Keratinocyte (primary cell): ENCODE data around the gene MLX. TPM values are rescaled to one million over a fixed set of nuclear protein-coding genes. Genes with fewer than 3 reads are reported as not detected.

ENCODE experiments used
- DNase-seq: peaks from one replicate; pipeline ENCODE4 v3.0.0-alpha.2; 2011; ENCODE audit warnings: low read depth, missing footprints, low spot score
- FAIRE-seq: peaks from 2 replicates; lab custom pipeline; 2011; peaks lifted over from hg19 to GRCh38; lab: Jason Lieb, UNC
- H2AFZ ChIP-seq: 2 replicates; pipeline ENCODE4 v1.6.0; 2012; ENCODE audit warnings: low read length, control low read depth, inconsistent platforms; ENCODE audit not compliant: control insufficient read depth
- H3K27ac ChIP-seq: 2 replicates; pipeline ENCODE4 v1.5.1; 2011; ENCODE audit warnings: low read length; ENCODE audit not compliant: control insufficient read depth, insufficient read depth
- H3K27me3 ChIP-seq: 3 replicates; pipeline ENCODE4 v1.6.0; 2011; ENCODE audit warnings: low read length; ENCODE audit not compliant: control insufficient read depth, insufficient read depth; ENCODE audit errors: extremely low read depth
- H3K36me3 ChIP-seq, 2 experiments: 2 replicates in 1 of 2; 3 replicates in 1 of 2; pipeline ENCODE4 v1.5.1; 2011; ENCODE audit warnings: low read length in 2 of 2, mild to moderate bottlenecking in 1 of 2; ENCODE audit not compliant: control insufficient read depth in 2 of 2, insufficient read depth in 2 of 2; ENCODE audit errors: extremely low read depth in 1 of 2
- H3K4me1 ChIP-seq: 3 replicates; pipeline ENCODE4 v1.5.1; 2011; ENCODE audit warnings: low read length; ENCODE audit not compliant: control insufficient read depth, insufficient read depth; ENCODE audit errors: extremely low read depth
- H3K4me2 ChIP-seq: 3 replicates; pipeline ENCODE4 v1.6.0; 2011; ENCODE audit warnings: low read depth, low read length; ENCODE audit not compliant: control insufficient read depth, insufficient read depth; ENCODE audit errors: extremely low read depth
- H3K4me3 ChIP-seq, 3 experiments: fragments of 200-600 bp in 1 of 3; sonication (generic) in 1 of 3; 2 replicates in 2 of 3; 3 replicates in 1 of 3; pipeline ENCODE4 v1.5.1; 2011 to 2016; ENCODE audit warnings: low read length in 3 of 3, mild to moderate bottlenecking in 3 of 3, control low read depth in 2 of 3, inconsistent platforms in 1 of 3, low read depth in 1 of 3, mixed read lengths in 1 of 3, mixed run types in 1 of 3, moderate library complexity in 1 of 3; ENCODE audit not compliant: control insufficient read depth in 2 of 3, insufficient read depth in 2 of 3; ENCODE audit errors: extremely low read depth in 1 of 3
- H3K79me2 ChIP-seq: 2 replicates; pipeline ENCODE4 v1.6.0; 2012; ENCODE audit warnings: low read length; ENCODE audit not compliant: control insufficient read depth, insufficient read depth
- H3K9ac ChIP-seq: 3 replicates; pipeline ENCODE4 v1.6.0; 2011; ENCODE audit warnings: low read length; ENCODE audit not compliant: control insufficient read depth, insufficient read depth; ENCODE audit errors: extremely low read depth
- H3K9me1 ChIP-seq: 3 replicates; pipeline ENCODE4 v1.6.0; 2011; ENCODE audit warnings: low read length; ENCODE audit not compliant: control insufficient read depth, insufficient read depth; ENCODE audit errors: extremely low read depth
- H3K9me3 ChIP-seq: 2 replicates; pipeline ENCODE4 v1.5.1; 2012; ENCODE audit warnings: low read depth, low read length; ENCODE audit not compliant: control insufficient read depth
- H4K20me1 ChIP-seq: 3 replicates; pipeline ENCODE4 v1.6.0; 2011; ENCODE audit warnings: low read length; ENCODE audit not compliant: control insufficient read depth, insufficient read depth; ENCODE audit errors: extremely low read depth
- EZH2 ChIP-seq: IDR thresholded peaks from one replicate; pipeline ENCODE4 v1.6.1; 2012; ENCODE audit warnings: inconsistent platforms, mild to moderate bottlenecking, low read length, moderate library complexity
- dilution Hi-C: fragments of 300-500 bp; cut with MboI; formaldehyde crosslinking; loops from one replicate; pipeline ENCODE4 v1.7.0; 2020; ENCODE audit warnings: low sequenced_read_pairs; ENCODE audit not compliant: extremely low pct_ligation_motif_present
- polyA plus RNA-seq, 5 experiments: library from polyadenylated mRNA; depleted of rRNA in 3 of 5; stranded (reverse) in 3 of 5; stranded (forward) in 1 of 5; unstranded in 1 of 5; fragments of >200 nt; gene quantifications; 1 replicate in 1 of 5; 2 replicates in 3 of 5; 3 replicates in 1 of 5; pipeline versions ENCODE4 v1.2.1 to v1.2.3, GENCODE V29; 2011 to 2012; ENCODE audit warnings: missing spikeins in 2 of 5, low read depth in 1 of 5, low replicate concordance in 1 of 5
- TF ChIP-seq, protein P1 (sequence below), 3 experiments: IDR thresholded peaks in 1 of 3; conservative IDR thresholded peaks in 1 of 3; optimal IDR thresholded peaks in 1 of 3; 2 replicates in 2 of 3; 3 replicates in 1 of 3; pipeline versions ENCODE3 to v1.5.1; 2011; ENCODE audit warnings: low read length in 3 of 3, mild to moderate bottlenecking in 3 of 3, moderate library complexity in 2 of 3, control low read depth in 1 of 3, inconsistent platforms in 1 of 3; ENCODE audit not compliant: insufficient read depth in 2 of 3; ENCODE audit errors: extremely low read depth in 1 of 3

The MLX gene
- polyA plus RNA-seq, 1 donor (not counting 4 experiments of a cell fraction or from before 2014, with no cell fraction given): 39.2 TPM

DNA sequence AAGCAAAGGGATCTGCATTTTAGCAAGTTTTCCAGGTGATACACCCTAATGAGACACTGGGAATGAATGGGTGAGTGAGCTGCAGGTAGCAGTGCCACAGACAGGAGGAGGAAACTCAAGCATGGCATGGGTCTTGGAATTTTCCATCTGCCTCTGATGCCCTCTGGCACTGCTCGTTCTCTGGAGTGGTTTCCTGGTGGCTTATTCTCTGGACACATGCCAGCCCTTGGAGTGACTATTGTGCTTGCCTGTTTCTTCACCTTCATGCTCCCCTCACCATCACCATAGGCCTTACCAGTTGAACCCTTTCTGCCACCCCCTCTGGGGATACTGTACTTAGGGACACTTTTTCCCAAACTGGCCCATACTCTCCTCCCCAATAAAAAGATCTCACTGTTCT is 3.4 kb upstream of the MLX start:
- peak overlapping the region; percentile 88 for H3K27ac ChIP-seq
- H3K9ac ChIP-seq: peak overlapping the region; percentile 94

DNA sequence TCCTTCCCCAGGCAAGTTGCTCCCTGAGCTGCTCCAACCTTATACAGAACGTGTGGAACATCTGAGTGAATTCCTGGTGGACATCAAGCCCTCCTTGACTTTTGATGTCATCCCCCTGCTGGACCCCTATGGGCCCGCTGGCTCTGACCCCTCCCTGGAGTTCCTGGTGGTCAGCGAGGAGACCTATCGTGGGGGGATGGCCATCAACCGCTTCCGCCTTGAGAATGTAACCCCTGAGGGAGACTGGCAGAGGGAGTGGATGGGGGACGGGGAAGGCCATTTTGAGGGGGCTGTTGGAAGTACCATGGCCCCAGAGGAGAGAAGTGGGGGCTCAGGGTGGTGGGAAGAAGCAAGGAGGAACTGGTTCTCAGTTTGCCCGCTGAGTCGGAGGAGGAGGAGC is 3.0 kb upstream of the MLX start:
- TF ChIP-seq, protein P1, sequence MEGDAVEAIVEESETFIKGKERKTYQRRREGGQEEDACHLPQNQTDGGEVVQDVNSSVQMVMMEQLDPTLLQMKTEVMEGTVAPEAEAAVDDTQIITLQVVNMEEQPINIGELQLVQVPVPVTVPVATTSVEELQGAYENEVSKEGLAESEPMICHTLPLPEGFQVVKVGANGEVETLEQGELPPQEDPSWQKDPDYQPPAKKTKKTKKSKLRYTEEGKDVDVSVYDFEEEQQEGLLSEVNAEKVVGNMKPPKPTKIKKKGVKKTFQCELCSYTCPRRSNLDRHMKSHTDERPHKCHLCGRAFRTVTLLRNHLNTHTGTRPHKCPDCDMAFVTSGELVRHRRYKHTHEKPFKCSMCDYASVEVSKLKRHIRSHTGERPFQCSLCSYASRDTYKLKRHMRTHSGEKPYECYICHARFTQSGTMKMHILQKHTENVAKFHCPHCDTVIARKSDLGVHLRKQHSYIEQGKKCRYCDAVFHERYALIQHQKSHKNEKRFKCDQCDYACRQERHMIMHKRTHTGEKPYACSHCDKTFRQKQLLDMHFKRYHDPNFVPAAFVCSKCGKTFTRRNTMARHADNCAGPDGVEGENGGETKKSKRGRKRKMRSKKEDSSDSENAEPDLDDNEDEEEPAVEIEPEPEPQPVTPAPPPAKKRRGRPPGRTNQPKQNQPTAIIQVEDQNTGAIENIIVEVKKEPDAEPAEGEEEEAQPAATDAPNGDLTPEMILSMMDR (optimal IDR thresholded peaks at IDR 0.05 in 1 of 3, IDR thresholded peaks at IDR 0.05 in 1 of 3, conservative IDR thresholded peaks at IDR 0.05 in 1 of 3; ENCODE audit: extremely low read depth in 1 of 3, insufficient read depth in 2 of 3, low read length in 3 of 3): no peak
- TF ChIP-seq EZH2: no peak
- peaks cover 39% of the 10 kb centered on the region for H3K79me2 ChIP-seq
- no peak overlapping the region for H2AFZ ChIP-seq
- DNase-seq: no peak
- no peaks in the 10 kb centered on the region for H3K9me3 ChIP-seq
- peaks cover 15 to 36% of the 10 kb centered on the region in 2 experiments for H3K36me3 ChIP-seq
- H3K27me3 ChIP-seq: no peaks in the 10 kb centered on the region
- H3K4me2 ChIP-seq: peak overlapping the region; percentile 83
- no peak overlapping the region for H3K9ac ChIP-seq
- H3K9me1 ChIP-seq: no peaks in the 10 kb centered on the region
- FAIRE-seq: no peak
- H3K4me1 ChIP-seq: peaks cover 31% of the 10 kb centered on the region
- dilution Hi-C loops: no loop called here
- no peak overlapping the region for H3K27ac ChIP-seq
- peak overlapping the region in 1 of 3 experiments; percentile 97 for H3K4me3 ChIP-seq
- H4K20me1 ChIP-seq: no peaks in the 10 kb centered on the region

More for the DNA sequence above, 3.4 kb upstream of the MLX start:
- FAIRE-seq (peak; percentile 82), DNase-seq (no peak)
- Histone ChIP-seq H3K9me3 (no peaks in the 10 kb centered on the region), H4K20me1 (no peaks in the 10 kb centered on the region), H3K4me3 (peak overlapping the region in 2 of 3 experiments; percentile 96 to 97), H3K9me1 (no peaks in the 10 kb centered on the region), H3K27me3 (no peaks in the 10 kb centered on the region), H3K4me2 (peak overlapping the region; percentile 83), H2AFZ (no peak overlapping the region), H3K4me1 (peaks cover 31% of the 10 kb centered on the region), H3K36me3 (peaks cover 11 to 32% of the 10 kb centered on the region in 2 experiments), H3K79me2 (peaks cover 35% of the 10 kb centered on the region)
- dilution Hi-C loops: no loop called here
- no peak for TF ChIP-seq EZH2
- TF ChIP-seq, protein P1 (optimal IDR thresholded peaks at IDR 0.05 in 1 of 3, IDR thresholded peaks at IDR 0.05 in 1 of 3, conservative IDR thresholded peaks at IDR 0.05 in 1 of 3; ENCODE audit: extremely low read depth in 1 of 3, insufficient read depth in 2 of 3, low read length in 3 of 3): peak in 1 of 3 experiments; percentile 15
